ENCODE data around the gene TRIM32.

Gene TRIM32

GRCh38 chr9:116656977-116657376 lies 30.1 kb upstream of the TRIM32 start:
- intact Hi-C loops (cut with DNase I; ENCODE audit: low total_unique reads) = no loop called here
- Histone ChIP-seq H3K4me3 (no peak overlapping the region), H3K4me1 (peaks cover 0 to 17% (median 12%) of the 10 kb centered on the region in 4 donors), H3K9me3 (no peaks in the 10 kb centered on the region), H3K27ac (peak overlapping the region; percentile 15 to 63), H3K27me3 (no peaks in the 10 kb centered on the region), H3K36me3 (no peaks in the 10 kb centered on the region)
- no peak for TF ChIP-seq CTCF (IDR thresholded peaks at IDR 0.05)
- no peak for DNase-seq

- no peaks in the 10 kb centered on the region for H3K36me3 ChIP-seq
- H3K4me3 ChIP-seq = no peak overlapping the region
- H3K4me1 ChIP-seq = peaks cover 0 to 20% (median 12%) of the 10 kb centered on the region in 4 donors
- intact Hi-C loops (cut with DNase I; ENCODE audit: low total_unique reads) = no loop called here
- TF ChIP-seq CTCF (IDR thresholded peaks at IDR 0.05) = no peak
- H3K27me3 ChIP-seq = no peaks in the 10 kb centered on the region
- no peak for DNase-seq
- H3K9me3 ChIP-seq = no peaks in the 10 kb centered on the region
- H3K27ac ChIP-seq = no peak overlapping the region
These were observed 28.8 kb upstream of the TRIM32 start for GRCh38 chr9:116658265-116658664.

GRCh38 chr9:116661037-116661954 lies 25.8 kb upstream of the TRIM32 start:
- TF ChIP-seq CTCF (IDR thresholded peaks at IDR 0.05) = peak; percentile 64 to 66
- Histone ChIP-seq H3K27ac (no peak overlapping the region), H3K4me1 (peaks cover 0 to 15% (median 13%) of the 10 kb centered on the region in 4 donors), H3K9me3 (no peaks in the 10 kb centered on the region), H3K4me3 (no peak overlapping the region), H3K36me3 (no peaks in the 10 kb centered on the region), H3K27me3 (no peaks in the 10 kb centered on the region)
- no peak for DNase-seq
- intact Hi-C loops (cut with DNase I; ENCODE audit: low total_unique reads) = no loop called here

GRCh38 chr9:116662646-116663310 lies 24.3 kb upstream of the TRIM32 start:
- Histone ChIP-seq H3K9me3 (no peaks in the 10 kb centered on the region), H3K4me1 (peaks cover 0 to 4% (median 3%) of the 10 kb centered on the region in 4 donors), H3K36me3 (no peaks in the 10 kb centered on the region), H3K4me3 (no peak overlapping the region), H3K27ac (peak overlapping the region; percentile 52 to 53), H3K27me3 (no peaks in the 10 kb centered on the region)
- TF ChIP-seq CTCF (IDR thresholded peaks at IDR 0.05) = no peak
- no peak for DNase-seq
- intact Hi-C loops (cut with DNase I; ENCODE audit: low total_unique reads) = no loop called here

GRCh38 chr9:116663581-116663980 lies 23.5 kb upstream of the TRIM32 start:
- DNase-seq = no peak
- H3K4me1 ChIP-seq = peaks cover 0 to 4% (median 3%) of the 10 kb centered on the region in 4 donors
- H3K27me3 ChIP-seq = no peaks in the 10 kb centered on the region
- no peak for TF ChIP-seq CTCF (IDR thresholded peaks at IDR 0.05)
- peak overlapping the region; percentile 52 to 53 for H3K27ac ChIP-seq
- no peak overlapping the region for H3K4me3 ChIP-seq
- H3K36me3 ChIP-seq = no peaks in the 10 kb centered on the region
- intact Hi-C loops (cut with DNase I; ENCODE audit: low total_unique reads) = no loop called here
- no peaks in the 10 kb centered on the region for H3K9me3 ChIP-seq

All from tibial artery (tissue), 4 donors.